HepG2 (cell line): ENCODE measurements around the gene TIMM17A. TPM values are rescaled to one million over a fixed set of nuclear protein-coding genes. Genes with fewer than 3 reads are reported as not detected.

Experiments used
- AHDC1 ChIP-seq: sonication (generic); formaldehyde crosslinking; IDR thresholded peaks from 2 replicates; pipeline ENCODE4 v1.5.1; 2020; ENCODE audit warnings: mild to moderate bottlenecking, missing genetic modification reagents, borderline replicate concordance
- ARID3A ChIP-seq: IDR thresholded peaks from 2 replicates; pipeline ENCODE4 v1.6.1; 2012; ENCODE audit warnings: low read depth, low read length, improper control_type of control experiment
- CEBPZ ChIP-seq: IDR thresholded peaks from 2 replicates; pipeline ENCODE4 v1.6.1; 2012; ENCODE audit warnings: low read length, improper control_type of control experiment
- CSRNP2 ChIP-seq: sonication (generic); formaldehyde crosslinking; conservative IDR thresholded peaks from 2 replicates; pipeline ENCODE4 v1.8.0; 2022; ENCODE audit warnings: low read depth, missing genetic modification reagents
- E2F5 ChIP-seq: sonication (generic); formaldehyde crosslinking; conservative IDR thresholded peaks from 2 replicates; pipeline ENCODE4 v1.4.0; 2020; ENCODE audit warnings: missing genetic modification reagents
- JARID2 ChIP-seq: sonication (generic); formaldehyde crosslinking; IDR thresholded peaks from 2 replicates; pipeline ENCODE4 v1.8.1; 2023; ENCODE audit warnings: missing genetic modification reagents, inconsistent platforms; ENCODE audit not compliant: insufficient replicate concordance
- NCOR1 ChIP-seq: fragments of 200-600 bp; sonication (generic); IDR thresholded peaks from 2 replicates; pipeline ENCODE4 v1.7.0; 2017; ENCODE audit warnings: antibody characterized with exemption, low read length, borderline replicate concordance
- SMARCE1 ChIP-seq: fragments of 450-650 bp; IDR thresholded peaks from 2 replicates; pipeline ENCODE4 v1.6.1; 2017; ENCODE audit warnings: borderline replicate concordance
- ZNF616 ChIP-seq: sonication (generic); formaldehyde crosslinking; IDR thresholded peaks from 2 replicates; pipeline ENCODE4 v1.5.0; 2020; ENCODE audit warnings: low read depth, mild to moderate bottlenecking, missing genetic modification reagents
- ZNF768 ChIP-seq: sonication (generic); formaldehyde crosslinking; IDR thresholded peaks from 2 replicates; pipeline ENCODE4 v1.4.0; 2020; ENCODE audit warnings: missing genetic modification reagents
- ZNF800 ChIP-seq: sonication (generic); formaldehyde crosslinking; IDR thresholded peaks from 2 replicates; pipeline ENCODE4 v1.4.0; 2020; ENCODE audit warnings: missing genetic modification reagents
- polyA plus RNA-seq, 8 experiments: library from polyadenylated mRNA; depleted of rRNA in 3 of 8; stranded (reverse) in 7 of 8; unstranded in 1 of 8; fragments of >200 nt; fragmentation: Illumina TruSeq in 4 of 8; extraction: Trizol in 4 of 8; gene quantifications; 2 replicates each; pipeline versions ENCODE4 v1.2.1 to v1.2.3, GENCODE V29; 2011 to 2016; ENCODE audit warnings: low read depth in 4 of 8, missing spikeins in 1 of 8, mixed read lengths in 1 of 8; ENCODE audit not compliant: insufficient read depth in 1 of 8
- total RNA-seq, 5 experiments: library from RNA; depleted of rRNA; stranded (reverse); fragments of >200 nt; fragmentation: Illumina TruSeq; extraction: Trizol; gene quantifications; 2 replicates each; pipeline ENCODE4 v1.2.3, GENCODE V29; 2016; ENCODE audit warnings: low read depth in 1 of 5

The TIMM17A gene
- total and polyA plus RNA-seq, 2 of the 13 experiments (the other 11 are each of a cell fraction or from before 2014, with no cell fraction given), result 50.8 to 97.8 TPM

GRCh38 chr1:202010180-202011015 lies 55.1 kb downstream of the TIMM17A start, which contains the start of gene ELF3 (continued):
- TF ChIP-seq SMARCE1 (no peak), CEBPZ (no peak), ZNF768 (CRISPR knock-in tag) (peak; percentile 59; the same call in 1 of the 2 replicates), JARID2 (peak; percentile 41), CSRNP2 (CRISPR knock-in tag) (no peak), AHDC1 (CRISPR knock-in tag) (peak; percentile 56; the same call in 1 of the 2 replicates), E2F5 (CRISPR knock-in tag) (no peak), ARID3A (peak; percentile 52), ZNF616 (CRISPR knock-in tag) (peak; percentile 87; the same call in 1 of the 2 replicates), ZNF800 (CRISPR knock-in tag) (no peak; the same call in 1 of the 2 replicates), NCOR1 (no peak; the same call in 1 of the 2 replicates)
